GM19328 (cell line): ENCODE data around the gene NDUFB10.
"Not testable (repeated sequence)": the region's sequence is repeated elsewhere in the genome, so short reads cannot be mapped to it uniquely, and the experiment has no call there.

Experiments used
- ATAC-seq: cut with Tn5 transposase; IDR thresholded peaks from one replicate; pipeline ENCODE4 v1.9.1; 2021; ENCODE audit warnings: mild to moderate bottlenecking, moderate library complexity; ENCODE audit not compliant: unreplicated experiment

NDUFB10 gene

DNA sequence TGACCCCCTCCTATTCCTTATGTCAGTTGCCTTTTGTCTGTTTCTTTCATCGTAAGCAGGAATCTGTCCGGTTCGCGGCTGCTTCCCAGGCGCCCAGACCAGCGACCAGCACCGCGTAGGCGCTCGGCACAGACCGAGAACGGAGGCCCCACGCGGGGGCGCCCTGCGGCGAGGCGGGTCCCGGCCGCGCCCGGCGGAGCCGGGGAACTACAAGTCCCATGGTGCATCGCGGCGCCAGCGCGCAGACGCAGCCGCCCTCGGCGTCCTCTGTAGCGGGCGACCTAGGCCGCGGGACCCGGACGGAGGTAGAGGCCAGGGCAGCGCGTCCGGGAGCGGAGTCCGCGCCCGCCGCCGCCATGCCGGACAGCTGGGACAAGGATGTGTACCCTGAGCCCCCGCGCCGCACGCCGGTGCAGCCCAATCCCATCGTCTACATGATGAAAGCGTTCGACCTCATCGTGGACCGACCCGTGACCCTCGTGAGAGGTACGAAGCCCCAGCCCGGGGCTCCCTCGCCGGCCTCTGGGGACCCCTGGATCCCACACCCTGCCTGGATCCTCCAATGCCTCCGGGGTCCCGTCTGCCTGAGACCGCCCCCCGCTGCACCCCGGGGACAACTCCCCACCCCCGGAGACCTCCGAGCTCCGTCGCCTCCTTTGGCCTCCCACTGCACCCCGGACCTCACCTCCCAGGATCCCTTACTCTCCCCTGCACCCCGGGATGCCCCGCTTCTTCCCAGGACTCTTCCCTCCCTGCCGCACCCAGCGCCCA lies at the start of gene NDUFB10:
Gene NDUFB10 (plus strand): TSS at position 270 of the 771 bp plus-strand sequence. CDS start 87 bp downstream, at position 357.
- peak; percentile 59 for ATAC-seq

DNA sequence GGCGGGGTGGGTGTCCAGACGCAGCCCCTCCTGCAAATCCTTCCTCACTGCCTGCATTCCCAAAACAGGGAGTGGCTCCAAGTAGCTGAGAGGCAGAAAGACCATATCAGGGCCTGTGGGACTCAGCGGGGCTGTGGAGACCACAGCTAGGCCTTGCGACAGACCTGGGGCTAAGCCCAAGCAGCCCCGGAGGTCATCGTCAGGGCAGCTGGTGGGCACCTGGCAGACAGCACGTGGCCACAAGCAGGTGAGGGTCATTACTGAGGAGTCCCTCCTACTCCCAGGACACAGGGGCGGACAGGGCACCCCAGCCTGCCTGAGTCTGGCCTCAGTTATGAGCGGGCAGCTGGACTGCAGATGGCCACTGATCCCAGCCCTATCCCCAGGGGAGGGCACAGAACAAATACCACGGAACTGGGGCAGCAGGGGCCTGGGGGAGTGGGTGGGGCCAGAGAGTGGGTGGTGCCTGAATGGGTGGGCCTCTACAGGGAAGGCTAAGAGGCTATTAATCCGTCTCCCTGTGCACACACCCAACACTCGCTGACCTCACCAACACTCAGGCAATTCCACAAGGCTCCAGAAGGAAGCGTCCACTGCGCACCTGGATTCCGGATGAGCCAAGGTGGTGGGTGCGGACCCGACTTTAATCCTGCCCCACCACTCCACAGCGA lies 49.6 kb upstream of the NDUFB10 start:
- ATAC-seq, result no peak

DNA sequence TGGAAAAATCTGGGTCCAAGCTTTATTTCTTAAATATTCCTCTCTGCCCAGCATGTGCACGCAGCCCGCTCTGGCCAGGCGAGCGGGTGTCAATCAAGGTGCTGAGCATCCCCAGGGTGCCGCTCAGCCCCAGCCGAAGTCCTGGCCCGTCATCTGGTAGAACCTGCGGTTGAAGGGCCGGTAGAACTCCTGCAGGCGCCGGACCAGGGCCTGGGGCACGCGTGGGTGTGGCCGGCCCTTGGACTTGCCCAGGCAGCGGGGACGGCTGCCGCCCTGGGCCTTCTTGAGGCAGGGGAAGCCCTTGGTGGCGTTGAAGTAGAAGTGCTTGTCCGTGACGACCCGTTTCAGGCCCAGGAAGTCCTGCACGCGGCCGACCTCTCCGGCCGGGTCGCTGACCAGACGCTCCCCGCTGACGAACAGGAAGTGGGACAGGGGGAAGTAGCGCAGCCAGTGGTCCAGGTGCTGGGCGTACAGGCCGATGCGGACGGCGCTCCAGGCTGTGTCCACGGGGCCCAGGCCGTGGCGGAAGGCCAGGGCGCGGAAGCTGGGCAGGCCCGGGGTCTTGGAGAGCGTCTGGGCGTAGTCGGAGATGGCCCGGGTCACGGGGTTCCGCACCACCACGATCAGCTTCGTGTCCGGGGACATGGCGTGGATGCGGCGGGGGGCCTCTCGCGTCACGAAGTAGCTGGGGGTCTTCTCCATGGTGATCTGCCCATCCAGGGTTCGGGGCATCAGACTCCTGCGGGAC lies 47.7 kb upstream of the NDUFB10 start:
- no peak for ATAC-seq

DNA sequence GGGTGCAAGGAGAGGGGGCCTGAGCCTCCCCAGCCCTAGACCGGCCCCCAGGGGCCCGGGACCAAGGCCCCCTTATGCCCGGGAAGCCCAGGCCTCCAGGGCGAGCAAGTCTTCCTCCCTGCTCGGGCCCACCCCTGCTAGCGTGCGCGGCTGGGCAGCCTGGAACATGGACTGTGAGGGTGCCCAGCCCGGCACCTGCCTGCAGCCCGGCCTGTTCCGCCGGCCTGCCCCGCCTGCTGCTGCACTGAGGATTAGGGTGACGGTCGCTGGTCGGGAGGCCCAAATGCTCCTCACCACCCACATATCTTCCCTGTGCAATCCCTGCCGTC lies 47.2 kb upstream of the NDUFB10 start:
- ATAC-seq, result no peak

DNA sequence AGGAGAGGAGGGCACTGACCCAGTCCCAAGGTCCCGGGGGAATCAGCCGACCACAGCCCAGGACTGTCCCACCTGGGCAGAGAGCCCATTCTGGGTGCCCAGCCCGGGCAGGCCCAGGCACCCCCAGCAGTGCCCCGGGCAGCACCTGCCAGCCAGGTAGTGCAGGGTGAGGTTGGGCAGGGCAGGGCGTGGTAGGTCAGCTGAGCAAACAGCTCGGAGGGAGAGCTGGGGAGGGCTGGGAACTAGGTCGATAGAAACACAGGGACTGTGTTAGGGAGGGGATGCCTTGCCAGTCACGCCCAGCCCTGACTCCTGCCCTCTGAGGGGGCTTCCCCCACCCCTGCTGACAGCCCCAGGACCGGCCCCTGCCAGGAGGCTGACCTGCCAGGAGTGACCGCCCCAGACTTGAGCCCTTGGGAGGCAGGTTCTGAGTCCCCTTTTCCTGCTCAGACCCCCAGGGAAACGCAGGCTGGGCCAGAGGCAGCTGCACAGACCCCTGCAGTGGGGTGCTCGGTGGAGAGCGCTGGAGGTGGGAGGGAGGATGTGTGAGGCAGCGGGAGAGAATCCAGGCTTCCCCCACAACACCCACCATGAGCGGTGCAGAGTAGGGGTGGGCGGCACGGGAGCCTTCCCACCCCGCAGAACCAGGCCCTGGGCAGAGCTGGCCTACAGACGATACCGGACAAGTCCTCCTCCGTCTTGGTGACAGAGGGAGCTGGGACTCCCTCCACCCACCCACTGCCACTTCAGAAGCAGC lies 45.8 kb upstream of the NDUFB10 start:
- no peak for ATAC-seq

DNA sequence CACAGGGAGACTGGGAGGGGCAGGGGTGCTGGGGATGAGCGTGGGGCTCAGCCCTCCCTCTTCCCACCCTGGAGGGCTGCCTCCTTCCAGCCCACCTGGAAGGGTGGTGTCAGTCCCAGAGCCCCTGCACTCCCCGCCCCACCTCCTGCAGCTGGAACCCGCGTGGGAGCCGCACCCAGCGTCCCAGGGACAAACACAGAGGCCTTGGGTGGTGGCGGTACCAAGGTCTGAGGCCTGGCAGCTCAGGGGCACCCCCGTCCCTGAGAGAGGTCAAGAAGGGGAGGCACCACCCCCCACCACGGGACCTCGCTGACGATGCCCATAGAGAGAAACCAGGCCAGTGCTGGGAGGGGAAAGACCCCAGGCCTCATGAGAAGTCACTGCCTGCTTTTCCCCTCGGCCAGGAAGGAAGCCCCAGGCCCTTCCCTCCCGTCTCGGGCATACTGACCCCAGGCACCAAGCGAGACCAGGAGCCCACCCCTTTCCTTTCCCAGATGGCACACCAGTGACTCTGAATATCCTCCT lies 45.2 kb upstream of the NDUFB10 start:
- ATAC-seq, result no peak

DNA sequence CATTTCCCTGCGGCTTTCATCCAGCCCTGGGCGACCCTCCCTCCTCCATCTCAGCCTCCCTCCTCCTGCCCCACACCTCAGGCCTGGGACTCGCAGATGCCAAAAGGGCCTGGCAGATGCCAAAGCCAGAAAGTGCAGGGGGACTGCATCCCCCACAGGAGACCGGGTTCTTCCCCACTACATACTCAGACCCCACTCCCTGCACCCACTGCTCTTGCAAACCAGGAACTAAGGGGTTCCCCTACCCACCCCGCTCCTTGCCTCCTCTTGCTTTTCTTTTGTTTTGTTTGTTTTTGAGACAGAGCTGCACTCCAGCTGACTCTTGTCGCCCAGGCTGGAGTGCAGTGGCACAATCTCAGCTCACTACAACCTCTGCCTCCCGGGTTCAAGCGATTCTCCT lies 44.4 kb upstream of the NDUFB10 start:
- no peak for ATAC-seq

DNA sequence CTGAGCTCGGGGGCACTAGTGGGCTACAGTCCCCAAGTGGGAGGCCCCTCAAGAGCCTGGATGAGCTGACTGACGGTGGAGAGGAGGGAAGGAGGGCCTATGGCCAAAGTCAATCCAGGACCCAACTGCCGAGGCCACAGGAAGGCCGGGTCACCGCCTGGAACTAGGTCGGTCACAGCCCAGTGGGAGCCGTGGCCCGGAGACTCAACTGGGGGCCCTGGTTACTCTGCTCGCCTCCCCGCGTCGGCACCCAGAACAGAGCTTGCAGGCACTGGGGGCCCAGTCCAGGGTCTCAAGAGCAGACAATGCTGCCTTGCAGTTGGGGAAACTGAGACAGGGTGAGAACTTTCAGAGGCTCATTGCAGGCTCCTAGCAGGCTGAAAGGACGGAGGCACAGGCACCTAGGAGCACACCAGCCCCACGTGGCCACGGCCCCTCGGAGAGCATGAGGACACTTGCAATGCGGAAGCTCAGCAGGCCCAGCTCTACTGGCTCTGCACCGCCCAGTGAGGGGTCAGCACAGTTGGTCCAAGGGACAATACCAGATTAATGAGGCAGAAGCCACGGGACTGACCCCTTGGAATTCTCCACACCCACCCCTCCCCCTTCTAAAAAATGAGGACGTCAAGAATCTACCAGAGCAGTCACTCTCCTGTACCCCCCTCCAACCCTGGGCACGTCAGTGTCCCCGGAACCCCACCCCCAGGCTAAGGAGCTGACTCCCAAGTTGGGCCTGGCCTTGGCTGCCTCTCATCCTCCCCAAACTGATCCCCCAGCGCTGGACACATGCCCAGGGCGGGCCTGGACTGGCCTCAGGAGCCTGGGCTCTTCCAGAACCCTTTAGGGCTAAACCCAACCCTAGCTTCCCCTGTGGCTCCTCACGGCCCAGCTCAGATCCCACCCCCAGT lies 43.4 kb upstream of the NDUFB10 start:
- ATAC-seq, result no peak

DNA sequence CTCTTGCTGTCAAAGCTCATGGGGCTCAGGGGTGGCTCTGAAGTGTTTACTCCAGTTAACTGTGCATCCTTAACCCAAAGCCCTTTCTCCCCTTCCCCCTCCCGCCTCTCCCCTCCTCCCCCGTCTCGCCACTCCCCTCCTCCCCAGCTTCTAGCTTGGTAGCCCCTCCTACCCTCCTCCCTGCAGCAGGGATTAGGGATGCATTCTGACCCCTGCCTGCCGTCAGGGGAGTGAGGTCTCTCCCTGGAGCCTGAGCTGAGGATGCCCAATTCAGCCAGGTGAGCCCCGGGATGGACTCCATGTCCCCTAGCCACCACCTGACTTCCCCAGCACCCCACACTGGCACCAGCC lies 42.7 kb upstream of the NDUFB10 start:
- no peak for ATAC-seq

DNA sequence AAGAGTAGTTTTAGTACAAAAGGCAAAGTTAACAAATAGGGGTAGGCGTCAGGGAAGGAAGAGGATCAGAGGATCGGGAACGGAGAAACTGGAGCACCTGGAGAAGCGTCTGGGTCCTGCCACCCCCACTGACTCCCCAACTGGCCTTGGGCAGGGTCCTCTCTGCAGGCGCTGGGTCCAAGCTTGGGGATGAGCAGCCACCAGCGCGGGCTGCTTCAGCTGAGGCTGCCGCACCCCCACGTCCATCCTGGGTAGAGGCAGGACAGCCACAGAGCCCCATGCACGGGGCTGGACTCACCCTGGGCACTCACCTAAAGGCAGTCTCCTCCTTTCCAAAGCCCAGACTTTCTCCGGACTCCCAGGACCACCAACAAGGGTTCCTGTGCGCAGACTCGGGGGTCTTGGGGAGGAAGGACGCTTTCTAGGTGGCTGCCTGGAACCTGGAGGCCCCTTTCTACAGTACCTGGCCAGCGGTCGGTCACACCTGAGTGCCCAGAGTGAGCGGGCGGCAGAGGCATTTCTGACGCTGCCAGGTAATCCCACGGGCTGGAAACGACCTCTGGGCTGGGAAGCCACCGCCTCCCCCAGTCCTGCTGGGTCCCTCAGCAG lies 42.2 kb upstream of the NDUFB10 start:
- ATAC-seq, result no peak

DNA sequence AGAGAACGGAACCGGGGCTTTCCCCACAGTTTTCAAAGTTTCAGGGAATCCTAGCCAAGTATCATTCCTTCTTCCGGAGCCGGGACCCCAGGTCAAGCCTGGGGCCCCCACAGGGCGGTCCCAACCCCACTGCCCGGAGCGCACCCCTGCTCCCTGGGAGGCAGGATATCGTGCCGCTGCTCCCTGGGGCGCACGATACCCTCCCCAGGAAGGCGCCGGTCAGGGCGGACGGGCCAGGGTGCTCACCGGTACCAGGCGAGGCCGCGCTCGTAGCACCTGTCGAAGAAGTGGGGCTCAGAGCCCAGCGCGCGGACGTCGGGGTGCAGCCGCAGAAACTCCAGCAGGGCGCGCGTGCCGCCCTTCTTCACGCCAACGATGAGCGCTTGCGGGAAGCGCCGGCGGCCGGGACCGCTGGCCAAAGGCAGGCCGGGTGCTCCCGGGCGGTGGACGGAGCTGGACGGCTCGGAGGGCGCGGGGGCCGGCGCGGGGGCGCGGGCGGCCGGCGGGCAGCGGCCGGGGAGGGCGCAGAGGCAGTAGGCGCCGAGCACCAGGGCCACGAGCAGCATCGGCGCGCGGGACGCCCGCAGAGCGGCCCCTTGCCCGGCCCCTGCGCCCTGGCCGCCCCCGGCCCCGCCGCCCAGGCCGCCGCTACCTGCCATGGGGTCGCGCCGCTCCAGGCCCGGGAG lies 41.5 kb upstream of the NDUFB10 start:
- no peak for ATAC-seq

DNA sequence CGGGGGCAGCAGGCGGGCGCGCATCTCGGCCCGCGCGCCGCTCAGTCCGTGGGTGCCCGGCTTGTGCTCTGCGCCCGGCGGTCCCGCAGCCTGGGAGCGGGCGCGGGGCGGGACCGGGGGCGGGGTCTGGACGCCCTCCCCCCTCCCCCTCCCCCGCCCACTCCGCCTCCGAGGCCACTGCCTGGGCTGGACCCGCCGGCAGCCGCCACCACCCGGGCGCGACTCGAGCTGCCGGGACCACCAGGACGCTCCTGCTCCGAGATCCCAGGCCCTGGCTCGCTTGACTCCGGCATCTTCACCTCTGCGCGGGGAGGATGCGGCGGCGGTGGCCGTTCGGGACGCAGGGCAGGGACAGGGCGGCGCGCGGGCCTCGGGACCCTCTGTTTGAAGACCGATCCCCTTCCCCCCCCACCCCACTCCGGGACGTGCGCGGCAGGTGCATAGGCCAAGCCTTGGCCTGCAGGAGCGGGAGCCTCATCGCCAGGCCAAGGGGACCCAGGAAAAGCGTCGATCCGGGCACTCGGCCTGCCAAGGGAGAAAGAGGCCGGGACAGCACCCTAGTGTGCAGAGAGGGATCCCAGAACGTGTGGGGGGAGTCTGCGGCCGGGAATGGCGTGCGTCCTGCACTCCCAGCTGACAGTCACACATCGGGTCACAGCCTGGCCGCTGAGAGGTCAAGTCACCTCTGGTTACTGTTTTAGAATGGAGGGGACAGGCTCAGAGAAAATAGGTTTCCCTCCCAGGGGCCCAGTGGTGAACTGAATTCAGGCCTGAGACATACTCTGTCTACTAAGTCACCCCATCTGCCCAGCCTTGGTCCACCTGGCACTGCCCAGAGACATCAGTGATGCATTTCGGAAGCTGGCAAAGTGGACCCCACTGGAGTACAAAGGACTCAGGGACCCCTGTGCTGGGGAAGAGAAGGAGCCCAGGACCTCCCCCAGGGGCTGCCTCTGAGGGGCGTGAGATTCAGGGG lies 40.7 kb upstream of the NDUFB10 start, which contains the start of gene HS3ST6:
Gene HS3ST6 (minus strand): TSS at position 65 of the 976 bp plus-strand sequence. CDS start 92 bp downstream, outside the sequence.
- no peak for ATAC-seq

DNA sequence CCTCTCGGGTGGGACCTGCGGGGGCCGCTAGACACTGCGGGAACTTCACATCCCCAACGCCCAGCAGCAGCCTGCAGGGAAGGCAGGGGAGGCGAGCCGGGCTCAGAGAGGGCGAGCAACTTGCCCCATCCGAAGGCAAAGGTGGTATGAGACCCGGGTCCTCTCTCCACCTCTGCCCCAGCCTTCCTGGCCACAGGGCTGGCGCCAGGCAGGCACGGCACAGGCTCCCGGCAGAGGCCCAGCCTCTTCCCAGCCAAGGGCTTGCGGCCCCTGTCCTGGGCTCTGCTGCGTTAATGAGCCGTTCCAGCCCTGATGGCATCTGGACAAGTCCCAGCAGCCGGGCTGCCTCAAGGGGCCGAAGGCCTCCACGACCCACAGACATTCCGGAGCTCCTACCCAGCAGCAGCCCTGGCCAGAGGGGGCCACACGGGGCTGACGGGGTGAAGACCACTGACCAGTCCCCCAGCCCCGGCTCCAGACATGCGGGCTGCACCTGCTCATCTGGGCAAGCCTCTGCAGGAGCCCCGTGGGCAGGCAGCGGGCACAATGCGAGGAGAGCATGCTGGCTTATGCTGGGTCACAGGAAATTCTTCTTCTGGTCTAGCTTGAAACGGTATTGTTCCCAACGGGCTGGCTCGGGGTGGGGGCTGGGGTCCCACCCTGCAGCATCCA lies 39.9 kb upstream of the NDUFB10 start:
- ATAC-seq, result no peak

DNA sequence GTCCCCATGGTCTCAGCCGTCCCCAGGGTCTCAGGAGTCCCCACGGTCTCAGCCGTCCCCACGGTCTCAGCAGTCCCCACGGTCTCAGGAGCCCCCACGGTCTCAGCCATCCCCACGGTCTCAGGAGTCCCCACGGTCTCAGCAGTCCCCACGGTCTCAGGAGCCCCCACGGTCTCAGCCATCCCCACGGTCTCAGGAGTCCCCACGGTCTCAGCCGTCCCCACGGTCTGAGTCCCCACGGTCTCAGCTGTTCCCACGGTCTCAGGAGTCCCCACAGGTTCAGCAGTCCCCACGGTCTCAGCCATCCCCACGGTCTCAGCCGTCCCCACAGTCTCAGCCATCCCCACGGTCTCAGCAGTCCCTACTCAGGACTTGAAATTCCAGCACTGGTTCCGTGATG lies 39.2 kb upstream of the NDUFB10 start:
- not testable (repeated sequence) for ATAC-seq

DNA sequence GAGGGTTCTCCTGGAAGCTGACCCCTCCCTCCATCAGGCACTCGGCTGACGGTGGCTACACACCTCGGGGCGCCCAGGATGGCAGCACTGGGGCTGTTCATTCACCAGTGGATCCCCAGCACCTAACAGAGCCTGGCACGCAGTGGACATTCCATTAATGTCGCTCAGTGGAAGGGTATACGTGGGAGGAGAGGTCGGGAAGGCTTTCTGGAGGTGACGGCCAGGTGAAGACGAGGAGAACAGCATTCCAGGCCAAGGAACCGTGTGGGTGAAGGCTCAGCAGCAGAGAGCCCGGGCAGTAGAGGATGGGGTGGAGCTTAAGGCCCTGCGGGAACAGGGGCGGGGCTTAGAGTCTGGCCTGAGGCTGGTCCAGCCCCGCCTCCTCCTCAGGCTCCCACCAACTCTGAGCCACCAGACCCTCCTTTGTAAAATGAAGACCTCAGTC lies 38.6 kb upstream of the NDUFB10 start:
- ATAC-seq, result no peak

DNA sequence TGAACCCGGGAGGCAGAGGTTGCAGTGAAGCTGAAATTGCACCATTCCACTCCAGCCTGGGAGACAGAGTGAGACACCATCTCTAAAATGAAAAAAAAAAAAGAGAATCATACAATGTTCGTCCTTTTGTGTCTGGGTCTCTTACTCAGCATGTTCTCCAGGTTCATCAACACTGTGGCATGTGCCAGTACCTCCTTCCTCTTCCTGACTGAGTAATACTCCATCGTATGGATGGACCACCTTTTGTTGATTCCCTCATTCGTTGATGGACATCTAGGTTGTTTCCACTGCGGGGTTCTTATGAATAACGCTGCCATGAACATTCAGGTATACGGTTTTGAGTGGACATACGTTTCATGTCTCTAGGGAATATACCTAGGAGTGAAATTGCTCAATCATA lies 37.0 kb upstream of the NDUFB10 start:
- ATAC-seq, result no peak
